GM12878 (cell line): ENCODE results near the gene CD84.
"Not testable (repeated sequence)": the region's sequence is repeated elsewhere in the genome, so short reads cannot be mapped to it uniquely, and the experiment has no call there.

ENCODE experiments used
- EZH2 ChIP-seq: IDR thresholded peaks from 2 replicates; pipeline ENCODE4 v1.6.1; 2012; ENCODE audit warnings: low read depth, mild to moderate bottlenecking, control low read depth, inconsistent platforms, low read length, borderline replicate concordance; ENCODE audit not compliant: control insufficient read depth
- YY1 ChIP-seq: IDR thresholded peaks from 2 replicates; pipeline ENCODE4 v1.6.1; 2011; ENCODE audit warnings: low read depth, mild to moderate bottlenecking, low read length
- TF ChIP-seq, protein P1 (sequence below): fragments of 450-650 bp; formaldehyde crosslinking; IDR thresholded peaks from 2 replicates; pipeline ENCODE4 v1.4.0; 2020; ENCODE audit warnings: mild to moderate bottlenecking, moderate library complexity
- TF ChIP-seq, protein P2 (sequence below), 3 experiments: IDR thresholded peaks in 2 of 3; conservative IDR thresholded peaks in 1 of 3; 2 replicates each; pipeline ENCODE4 v1.5.1; 2011; ENCODE audit warnings: low read depth in 3 of 3, low read length in 3 of 3, mild to moderate bottlenecking in 3 of 3, control low read depth in 2 of 3, moderate library complexity in 2 of 3, inconsistent platforms in 1 of 3, mixed read lengths in 1 of 3; ENCODE audit not compliant: control insufficient read depth in 2 of 3, insufficient read depth in 1 of 3; ENCODE audit errors: extremely low read depth in 1 of 3

DNA sequence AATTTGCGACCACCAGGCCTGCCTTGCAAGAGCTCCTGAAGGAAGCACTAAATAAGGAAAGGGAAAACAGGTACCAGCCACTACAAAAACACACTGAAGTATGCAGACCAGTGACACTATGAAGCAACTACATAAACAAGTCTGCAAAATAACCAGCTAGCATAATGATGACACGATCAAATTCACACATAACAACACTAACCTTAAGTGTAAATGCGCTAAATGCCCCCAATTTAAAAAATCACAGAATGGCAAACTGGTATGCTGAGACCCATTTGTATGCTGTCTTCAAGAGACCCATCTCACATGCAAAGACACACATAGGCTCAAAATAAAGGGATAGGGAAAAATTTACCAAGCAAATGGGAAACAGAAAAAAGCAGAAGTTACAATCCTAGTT is 19.9 kb downstream of the CD84 start:
- TF ChIP-seq, protein P1, sequence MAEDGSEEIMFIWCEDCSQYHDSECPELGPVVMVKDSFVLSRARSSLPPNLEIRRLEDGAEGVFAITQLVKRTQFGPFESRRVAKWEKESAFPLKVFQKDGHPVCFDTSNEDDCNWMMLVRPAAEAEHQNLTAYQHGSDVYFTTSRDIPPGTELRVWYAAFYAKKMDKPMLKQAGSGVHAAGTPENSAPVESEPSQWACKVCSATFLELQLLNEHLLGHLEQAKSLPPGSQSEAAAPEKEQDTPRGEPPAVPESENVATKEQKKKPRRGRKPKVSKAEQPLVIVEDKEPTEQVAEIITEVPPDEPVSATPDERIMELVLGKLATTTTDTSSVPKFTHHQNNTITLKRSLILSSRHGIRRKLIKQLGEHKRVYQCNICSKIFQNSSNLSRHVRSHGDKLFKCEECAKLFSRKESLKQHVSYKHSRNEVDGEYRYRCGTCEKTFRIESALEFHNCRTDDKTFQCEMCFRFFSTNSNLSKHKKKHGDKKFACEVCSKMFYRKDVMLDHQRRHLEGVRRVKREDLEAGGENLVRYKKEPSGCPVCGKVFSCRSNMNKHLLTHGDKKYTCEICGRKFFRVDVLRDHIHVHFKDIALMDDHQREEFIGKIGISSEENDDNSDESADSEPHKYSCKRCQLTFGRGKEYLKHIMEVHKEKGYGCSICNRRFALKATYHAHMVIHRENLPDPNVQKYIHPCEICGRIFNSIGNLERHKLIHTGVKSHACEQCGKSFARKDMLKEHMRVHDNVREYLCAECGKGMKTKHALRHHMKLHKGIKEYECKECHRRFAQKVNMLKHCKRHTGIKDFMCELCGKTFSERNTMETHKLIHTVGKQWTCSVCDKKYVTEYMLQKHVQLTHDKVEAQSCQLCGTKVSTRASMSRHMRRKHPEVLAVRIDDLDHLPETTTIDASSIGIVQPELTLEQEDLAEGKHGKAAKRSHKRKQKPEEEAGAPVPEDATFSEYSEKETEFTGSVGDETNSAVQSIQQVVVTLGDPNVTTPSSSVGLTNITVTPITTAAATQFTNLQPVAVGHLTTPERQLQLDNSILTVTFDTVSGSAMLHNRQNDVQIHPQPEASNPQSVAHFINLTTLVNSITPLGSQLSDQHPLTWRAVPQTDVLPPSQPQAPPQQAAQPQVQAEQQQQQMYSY: not testable (repeated sequence)
- TF ChIP-seq YY1, EZH2: not testable (repeated sequence)
- TF ChIP-seq, protein P2, sequence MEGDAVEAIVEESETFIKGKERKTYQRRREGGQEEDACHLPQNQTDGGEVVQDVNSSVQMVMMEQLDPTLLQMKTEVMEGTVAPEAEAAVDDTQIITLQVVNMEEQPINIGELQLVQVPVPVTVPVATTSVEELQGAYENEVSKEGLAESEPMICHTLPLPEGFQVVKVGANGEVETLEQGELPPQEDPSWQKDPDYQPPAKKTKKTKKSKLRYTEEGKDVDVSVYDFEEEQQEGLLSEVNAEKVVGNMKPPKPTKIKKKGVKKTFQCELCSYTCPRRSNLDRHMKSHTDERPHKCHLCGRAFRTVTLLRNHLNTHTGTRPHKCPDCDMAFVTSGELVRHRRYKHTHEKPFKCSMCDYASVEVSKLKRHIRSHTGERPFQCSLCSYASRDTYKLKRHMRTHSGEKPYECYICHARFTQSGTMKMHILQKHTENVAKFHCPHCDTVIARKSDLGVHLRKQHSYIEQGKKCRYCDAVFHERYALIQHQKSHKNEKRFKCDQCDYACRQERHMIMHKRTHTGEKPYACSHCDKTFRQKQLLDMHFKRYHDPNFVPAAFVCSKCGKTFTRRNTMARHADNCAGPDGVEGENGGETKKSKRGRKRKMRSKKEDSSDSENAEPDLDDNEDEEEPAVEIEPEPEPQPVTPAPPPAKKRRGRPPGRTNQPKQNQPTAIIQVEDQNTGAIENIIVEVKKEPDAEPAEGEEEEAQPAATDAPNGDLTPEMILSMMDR (IDR thresholded peaks at IDR 0.05 in 2 of 3, conservative IDR thresholded peaks at IDR 0.05 in 1 of 3; ENCODE audit: control insufficient read depth in 2 of 3, extremely low read depth in 1 of 3, insufficient read depth in 1 of 3, low read depth in 3 of 3, low read length in 3 of 3): not testable (repeated sequence)
